IMR-90 (cell line): ENCODE measurements around the gene GPC4. TPM values are rescaled to one million over a fixed set of nuclear protein-coding genes. Genes with fewer than 3 reads are reported as not detected.

Source experiments
- ATAC-seq: fragments of 200-7000 bp; cut with Tn5 transposase; 2 replicates; pipeline ENCODE4 v1.9.1; 2020; ENCODE audit warnings: low read depth, mild to moderate bottlenecking, moderate library complexity
- BruUV-seq: library from RNA; stranded (reverse); fragments of 400-500 nt; replicated peaks from 2 replicates; lab custom pipeline; 2021; lab: Mats Ljungman, UMichigan
- CTCF ChIA-PET: fragments of 300-600 bp; formaldehyde crosslinking; extraction: SDS; loops from one replicate; lab custom pipeline; 2021; ENCODE audit warnings: antibody characterized with exemption; lab: Yijun Ruan, JAX
- POLR2A ChIA-PET: fragments of 300-600 bp; sonication (Branson Sonifier 250); formaldehyde crosslinking; loops from one replicate; lab custom pipeline; 2022; ENCODE audit warnings: antibody characterized with exemption; ENCODE audit not compliant: unreplicated experiment; lab: Charles Lee
- DNase-seq: peaks from one replicate; pipeline ENCODE4 v3.0.0; 2013
- H2AFZ ChIP-seq: replicated peaks from 2 replicates; pipeline ENCODE3; 2013; ENCODE audit warnings: low read length, mild to moderate bottlenecking; ENCODE audit not compliant: poor library complexity
- H2AK5ac ChIP-seq: 2 replicates; pipeline ENCODE4 v1.6.1; 2013; ENCODE audit warnings: low read depth, low read length, inconsistent platforms
- H2AK9ac ChIP-seq: replicated peaks from 2 replicates; pipeline ENCODE3; 2013; ENCODE audit warnings: mild to moderate bottlenecking, low read depth, low read length, moderate library complexity; ENCODE audit not compliant: poor library complexity
- H2BK120ac ChIP-seq: 2 replicates; pipeline ENCODE4 v1.6.1; 2013; ENCODE audit warnings: low read depth, low read length, inconsistent platforms
- H2BK15ac ChIP-seq: 3 replicates; pipeline ENCODE4 v1.6.1; 2013; ENCODE audit warnings: low read depth, low read length, inconsistent platforms
- H2BK20ac ChIP-seq: 2 replicates; pipeline ENCODE4 v1.6.1; 2013; ENCODE audit warnings: low read depth, mild to moderate bottlenecking, inconsistent platforms, low read length, moderate library complexity
- H2BK5ac ChIP-seq: 2 replicates; pipeline ENCODE4 v1.6.1; 2013; ENCODE audit warnings: mild to moderate bottlenecking, low read depth, low read length, inconsistent platforms; ENCODE audit not compliant: poor library complexity, severe bottlenecking
- H3K14ac ChIP-seq: replicated peaks from 2 replicates; pipeline ENCODE4 v1.6.1; 2013; ENCODE audit warnings: low read depth, low read length, inconsistent platforms
- H3K18ac ChIP-seq: 2 replicates; pipeline ENCODE4 v1.6.1; 2013; ENCODE audit warnings: low read depth, low read length, control low read depth
- H3K23ac ChIP-seq: 2 replicates; pipeline ENCODE4 v1.6.1; 2013; ENCODE audit warnings: low read depth, low read length, inconsistent platforms
- H3K27ac ChIP-seq: 2 replicates; pipeline ENCODE4 v1.5.1; 2013; ENCODE audit warnings: mild to moderate bottlenecking, control low read depth, low read length; ENCODE audit not compliant: insufficient read depth
- H3K27me3 ChIP-seq: 2 replicates; pipeline ENCODE4 v1.6.1; 2013; ENCODE audit warnings: low read length; ENCODE audit not compliant: control insufficient read depth, insufficient read depth
- H3K36me3 ChIP-seq: 2 replicates; pipeline ENCODE4 v1.6.1; 2013; ENCODE audit warnings: low read length, mixed read lengths; ENCODE audit not compliant: control insufficient read depth, insufficient read depth
- H3K4ac ChIP-seq: 2 replicates; pipeline ENCODE4 v1.6.1; 2013; ENCODE audit warnings: low read depth, low read length, inconsistent platforms
- H3K4me1 ChIP-seq: 2 replicates; pipeline ENCODE4 v1.6.1; 2013; ENCODE audit warnings: low read length, mixed read lengths; ENCODE audit not compliant: control insufficient read depth, insufficient read depth
- H3K4me2 ChIP-seq: 2 replicates; pipeline ENCODE4 v1.6.1; 2013; ENCODE audit warnings: low read depth, mild to moderate bottlenecking, control low read depth, low read length, moderate library complexity
- H3K4me3 ChIP-seq: 2 replicates; pipeline ENCODE4 v1.5.1; 2013; ENCODE audit warnings: low read depth, mild to moderate bottlenecking, control low read depth, low read length, moderate library complexity; ENCODE audit not compliant: insufficient read depth
- H3K56ac ChIP-seq: 2 replicates; pipeline ENCODE4 v1.6.1; 2013; ENCODE audit warnings: low read length, inconsistent platforms; ENCODE audit not compliant: insufficient read depth; ENCODE audit errors: extremely low read depth
- H3K79me1 ChIP-seq, 2 experiments: 2 replicates each; pipeline ENCODE4 v1.6.1; 2013; ENCODE audit warnings: low read length in 2 of 2, inconsistent platforms in 1 of 2, low read depth in 1 of 2
- H3K9ac ChIP-seq: 2 replicates; pipeline ENCODE4 v1.6.1; 2013; ENCODE audit warnings: low read depth, low read length, control low read depth
- H3K9me1 ChIP-seq: 2 replicates; pipeline ENCODE4 v1.6.1; 2013; ENCODE audit warnings: low read length, inconsistent platforms; ENCODE audit not compliant: insufficient read depth
- H3K9me3 ChIP-seq: 2 replicates; pipeline ENCODE4 v1.6.1; 2013; ENCODE audit warnings: low read length; ENCODE audit not compliant: control insufficient read depth, insufficient read depth
- H4K20me1 ChIP-seq: 2 replicates; pipeline ENCODE4 v1.6.1; 2013; ENCODE audit warnings: low read length, inconsistent platforms; ENCODE audit not compliant: insufficient read depth
- H4K5ac ChIP-seq: 2 replicates; pipeline ENCODE4 v1.6.1; 2013; ENCODE audit warnings: mild to moderate bottlenecking, low read depth, low read length, control low read depth
- H4K8ac ChIP-seq, 2 experiments: 2 replicates each; pipeline ENCODE4 v1.6.1; 2013; ENCODE audit warnings: low read depth in 2 of 2, low read length in 2 of 2, control low read depth in 1 of 2, inconsistent platforms in 1 of 2
- H4K91ac ChIP-seq: 2 replicates; pipeline ENCODE4 v1.6.1; 2013; ENCODE audit warnings: low read depth, low read length, inconsistent platforms; ENCODE audit not compliant: insufficient read depth
- BHLHE40 ChIP-seq: fragments of 150-350 bp; IDR thresholded peaks from 2 replicates; pipeline ENCODE4 v1.6.1; 2016; ENCODE audit warnings: mild to moderate bottlenecking, low read depth, low read length
- CHD1 ChIP-seq: IDR thresholded peaks from 2 replicates; pipeline ENCODE4 v1.6.1; 2012; ENCODE audit warnings: low read depth, low read length, improper control_type of control experiment
- MAFK ChIP-seq: IDR thresholded peaks from 2 replicates; pipeline ENCODE4 v1.6.1; 2012; ENCODE audit warnings: low read depth, low read length, improper control_type of control experiment
- MAZ ChIP-seq: IDR thresholded peaks from 2 replicates; pipeline ENCODE4 v1.6.1; 2012; ENCODE audit warnings: low read depth, mild to moderate bottlenecking, low read length, improper control_type of control experiment, moderate library complexity, borderline replicate concordance
- MXI1 ChIP-seq: IDR thresholded peaks from 2 replicates; pipeline ENCODE4 v1.6.1; 2012; ENCODE audit warnings: low read depth, mild to moderate bottlenecking, low read length, moderate library complexity, borderline replicate concordance
- NFE2L2 ChIP-seq: fragments of 150-350 bp; IDR thresholded peaks from 2 replicates; pipeline ENCODE4 v1.6.1; 2016; ENCODE audit warnings: low read depth, mild to moderate bottlenecking, low read length
- RAD21 ChIP-seq: IDR thresholded peaks from 2 replicates; pipeline ENCODE4 v1.6.1; 2012; ENCODE audit warnings: low read length, improper control_type of control experiment
- SMC3 ChIP-seq: fragments of 150-350 bp; IDR thresholded peaks from 2 replicates; pipeline ENCODE4 v1.6.1; 2016; ENCODE audit warnings: low read depth, mild to moderate bottlenecking, antibody characterized with exemption, low read length, moderate library complexity
- WGBS, 2 experiments: methylation state at CpG; one replicate each; pipeline versions ENCODE4 v1.1.5 to v1.1.7; 2013; ENCODE audit warnings: missing lambda C conversion rate in 2 of 2; ENCODE audit not compliant: insufficient read length in 1 of 2; ENCODE audit errors: extremely low coverage in 2 of 2; 5-methylcytosine and 5-hydroxymethylcytosine counted together
- dilution Hi-C: fragments of 300-500 bp; cut with HindIII; formaldehyde crosslinking; loops from one replicate; pipeline ENCODE4 v1.14.3; 2018; ENCODE audit warnings: low sequenced_read_pairs; ENCODE audit not compliant: unreplicated experiment
- in situ Hi-C: fragments of 300-500 bp; cut with MboI; formaldehyde crosslinking; loops from 3 replicates; pipeline ENCODE4 v1.14.3; 2019; ENCODE audit warnings: low sequenced_read_pairs, inconsistent platforms, mixed read lengths
- intact Hi-C: fragments of 100-400 bp; cut with micrococcal nuclease; formaldehyde crosslinking; loops from 2 replicates; pipeline ENCODE4 v1.10.0; 2022
- polyA plus RNA-seq, 3 experiments: library from polyadenylated mRNA; depleted of rRNA; stranded (reverse); fragments of >200 nt; gene quantifications; 2 replicates each; pipeline ENCODE4 v1.2.3, GENCODE V29; 2012; ENCODE audit warnings: low replicate concordance in 1 of 3
- total RNA-seq: library from RNA; depleted of rRNA; stranded (reverse); fragments of >200 nt; gene quantifications from 2 replicates; pipeline ENCODE4 v1.2.3, GENCODE V29; 2012

Gene GPC4
- total and polyA plus RNA-seq, 2 of the 4 experiments (the other 2 are of a cell fraction), result 0.54 to 1.6 TPM

- Histone ChIP-seq H3K4me1 (no peaks in the 10 kb centered on the region; the same call in 1 of the 2 replicates), H2AK9ac (no peak overlapping the region), H3K79me1 (no peaks in the 10 kb centered on the region), H3K9me3 (no peaks in the 10 kb centered on the region), H3K4ac (no peak overlapping the region), H2BK20ac (no peak overlapping the region), H3K9me1 (no peaks in the 10 kb centered on the region), H4K91ac (no peak overlapping the region), H3K27me3 (peaks cover 16% of the 10 kb centered on the region), H3K23ac (no peak overlapping the region), H2AK5ac (no peak overlapping the region), H3K9ac (no peak overlapping the region), H2BK5ac (no peak overlapping the region), H2AFZ (no peak overlapping the region), H2BK120ac (no peak overlapping the region), H2BK15ac (no peak overlapping the region), H3K36me3 (no peaks in the 10 kb centered on the region), H3K14ac (no peak overlapping the region), H4K20me1 (no peaks in the 10 kb centered on the region; the same call in 1 of the 2 replicates), H3K27ac (no peak overlapping the region), H3K18ac (no peak overlapping the region), H3K56ac (no peak overlapping the region), H3K4me3 (no peak overlapping the region), H4K8ac (no peak overlapping the region), H4K5ac (no peak overlapping the region), H3K4me2 (no peak overlapping the region)
- ATAC-seq (no peak), DNase-seq (no peak)
- TF ChIP-seq MAFK (no peak), SMC3 (no peak), MAZ (no peak), CHD1 (no peak), BHLHE40 (no peak), RAD21 (no peak), NFE2L2 (no peak), MXI1 (no peak)
- intact Hi-C loops (loop anchor here (10.0 kb wide), 1 partner anchor 246 kb away; no protein-coding TSS in a partner anchor), in situ Hi-C loops (no loop called here), dilution Hi-C loops (no loop called here)
- WGBS, 2 experiments, result no CpG with 5 or more reads among the region's 2 CpGs
- BruUV-seq, result no TSS peak
- ChIA-PET POLR2A (no interaction called here), CTCF (no interaction called here)
Measured at GRCh38 chrX:133418588-133418987, 3.3 kb upstream of the GPC4 start.
